Mesodermal cell (in vitro differentiated cells): Measurements from ENCODE around the gene RCAN3.

Source experiments
- H3K27ac ChIP-seq: 2 replicates; pipeline ENCODE4 v1.7.0; 2013; ENCODE audit warnings: mild to moderate bottlenecking, low read depth, low read length, moderate library complexity; ENCODE audit not compliant: severe bottlenecking
- H3K36me3 ChIP-seq: 2 replicates; pipeline ENCODE4 v1.7.1; 2013; ENCODE audit warnings: mild to moderate bottlenecking, low read length, moderate library complexity; ENCODE audit not compliant: control insufficient read depth, insufficient read depth
- H3K4me1 ChIP-seq: one replicate; pipeline ENCODE4 v1.7.1; 2013; ENCODE audit warnings: mild to moderate bottlenecking, low read length; ENCODE audit not compliant: insufficient read depth, control insufficient read depth, poor library complexity, severe bottlenecking
- H3K4me3 ChIP-seq: 2 replicates; pipeline ENCODE4 v1.7.0; 2013; ENCODE audit warnings: low read length, control low read depth, mild to moderate bottlenecking; ENCODE audit not compliant: insufficient read depth, poor library complexity, severe bottlenecking; ENCODE audit errors: extremely low read depth
- H3K9me3 ChIP-seq: 2 replicates; pipeline ENCODE4 v1.7.1; 2013; ENCODE audit warnings: mild to moderate bottlenecking, low read length, moderate library complexity; ENCODE audit not compliant: control insufficient read depth
- WGBS, 2 experiments: methylation state at CpG; one replicate each; pipeline ENCODE4 v1.1.5; 2013; ENCODE audit warnings: missing lambda C conversion rate in 2 of 2; ENCODE audit not compliant: insufficient coverage in 2 of 2; 5-methylcytosine and 5-hydroxymethylcytosine counted together

RCAN3 gene

DNA sequence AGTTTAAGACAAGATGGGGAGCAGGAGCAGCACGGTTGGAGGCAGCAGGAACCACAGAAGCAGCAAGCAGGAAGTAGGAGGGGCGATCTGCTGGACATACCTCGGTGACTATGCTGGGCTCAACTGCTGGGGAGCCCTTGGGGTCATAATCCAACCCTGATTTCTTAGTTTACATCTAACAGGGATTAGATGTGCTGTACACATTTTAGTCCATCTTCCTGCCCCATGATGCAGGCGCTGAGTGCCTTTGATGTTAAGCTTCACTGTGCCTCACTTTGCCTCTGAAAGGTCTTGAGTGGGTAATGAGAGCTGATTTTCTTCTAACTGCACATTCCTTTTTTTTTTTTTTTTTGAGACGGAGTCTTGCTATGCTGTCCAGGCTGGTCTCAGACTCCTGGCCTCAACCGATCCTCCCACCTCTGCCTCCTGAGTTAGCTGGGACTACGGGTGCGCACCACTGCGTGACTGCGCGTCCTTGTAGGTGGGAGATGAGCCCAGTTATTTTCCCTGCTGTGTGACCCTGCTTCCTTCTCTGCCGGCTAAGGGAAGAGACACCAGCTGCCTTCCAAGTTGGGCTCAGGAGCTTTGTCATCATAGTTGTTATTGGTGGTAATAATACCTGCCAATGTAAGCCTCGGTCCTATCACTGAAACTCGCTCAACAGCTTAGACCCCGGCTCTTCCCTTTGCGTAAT, 1.1 kb upstream of the RCAN3 start:
- Histone ChIP-seq H3K4me1 (peaks cover 11% of the 10 kb centered on the region), H3K27ac (no peak overlapping the region), H3K9me3 (no peaks in the 10 kb centered on the region), H3K4me3 (peak overlapping the region; percentile 62), H3K36me3 (no peaks in the 10 kb centered on the region)
- WGBS, 2 experiments = 80 to 81% methylated on average over 10 to 14 of the region's 16 CpGs

DNA sequence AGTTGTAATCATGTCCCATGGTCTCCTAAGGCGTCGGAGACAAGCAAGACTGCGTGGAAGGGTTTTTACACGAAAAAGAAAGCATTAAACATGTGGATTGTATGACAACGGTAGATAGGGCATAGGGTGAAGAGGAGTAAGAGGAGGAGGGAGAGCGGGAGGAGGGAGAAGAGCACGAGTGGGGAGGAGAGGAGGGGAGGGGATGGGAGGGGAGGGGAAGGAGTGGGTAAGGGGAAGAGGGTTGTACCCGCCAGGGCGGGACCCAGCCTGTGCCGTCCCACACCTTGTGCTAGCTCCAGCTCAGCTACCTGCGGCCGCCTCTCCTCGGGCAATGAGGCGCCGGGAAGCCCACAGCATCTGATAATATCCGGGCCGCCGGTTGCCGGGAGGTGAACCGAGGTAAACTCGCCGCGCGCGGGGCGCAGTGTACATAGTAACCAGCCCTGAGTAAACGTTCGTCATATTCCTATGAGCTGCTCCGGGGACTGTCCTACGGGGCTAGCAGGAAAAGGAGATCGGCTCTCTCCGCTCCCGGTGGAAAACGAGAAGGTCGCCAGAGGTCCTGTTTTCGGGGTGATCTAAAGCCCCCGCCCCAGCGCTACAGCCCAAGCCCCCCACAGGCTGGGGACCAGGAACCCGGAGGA, 449 bp upstream of the RCAN3 start:
- Histone ChIP-seq H3K9me3 (no peaks in the 10 kb centered on the region), H3K27ac (no peak overlapping the region), H3K36me3 (no peaks in the 10 kb centered on the region), H3K4me1 (peaks cover 11% of the 10 kb centered on the region), H3K4me3 (peak overlapping the region; percentile 62)
- 9% methylated on average over 29 to 34 of the region's 39 CpGs for WGBS, 2 experiments

DNA sequence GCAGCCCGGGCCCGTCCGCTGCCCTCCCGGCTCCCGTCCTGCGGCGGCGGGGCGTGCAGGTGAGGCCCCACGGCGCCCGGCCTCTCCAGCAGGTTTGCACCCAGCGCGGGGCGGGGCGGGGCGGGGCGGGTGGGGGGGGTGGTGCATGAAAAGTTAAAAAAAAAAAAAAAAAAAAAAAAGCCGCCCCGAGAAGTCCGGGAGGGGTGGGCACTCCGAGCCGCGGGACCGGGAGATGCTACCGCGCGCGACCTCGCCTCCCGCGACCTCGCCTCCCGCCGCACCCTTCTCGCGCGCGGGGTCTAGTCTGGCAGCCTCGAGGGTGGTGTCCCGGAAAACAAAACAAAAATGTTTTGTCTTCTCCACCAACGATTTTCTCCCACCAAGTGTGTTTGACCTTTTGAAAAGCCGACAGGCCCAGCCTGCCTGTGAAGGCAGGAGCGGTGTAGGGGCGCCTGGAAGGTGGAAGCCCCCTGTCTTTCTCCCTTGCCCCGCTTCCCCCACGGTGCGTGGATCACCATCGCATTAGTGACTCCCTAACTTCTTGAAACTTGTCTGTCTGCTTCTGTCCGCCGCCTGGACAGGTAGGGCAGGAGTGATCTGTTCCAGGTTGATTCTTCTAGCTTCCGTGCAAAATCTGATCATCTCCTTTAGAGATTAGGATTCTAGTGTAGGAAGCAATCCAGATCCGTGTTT, 569 bp downstream of the RCAN3 start:
- 4 to 10% methylated on average over 24 to 26 of the region's 53 CpGs for WGBS, 2 experiments
- Histone ChIP-seq H3K36me3 (no peaks in the 10 kb centered on the region), H3K4me1 (peaks cover 11% of the 10 kb centered on the region), H3K9me3 (no peaks in the 10 kb centered on the region), H3K27ac (no peak overlapping the region), H3K4me3 (peak overlapping the region; percentile 62)

DNA sequence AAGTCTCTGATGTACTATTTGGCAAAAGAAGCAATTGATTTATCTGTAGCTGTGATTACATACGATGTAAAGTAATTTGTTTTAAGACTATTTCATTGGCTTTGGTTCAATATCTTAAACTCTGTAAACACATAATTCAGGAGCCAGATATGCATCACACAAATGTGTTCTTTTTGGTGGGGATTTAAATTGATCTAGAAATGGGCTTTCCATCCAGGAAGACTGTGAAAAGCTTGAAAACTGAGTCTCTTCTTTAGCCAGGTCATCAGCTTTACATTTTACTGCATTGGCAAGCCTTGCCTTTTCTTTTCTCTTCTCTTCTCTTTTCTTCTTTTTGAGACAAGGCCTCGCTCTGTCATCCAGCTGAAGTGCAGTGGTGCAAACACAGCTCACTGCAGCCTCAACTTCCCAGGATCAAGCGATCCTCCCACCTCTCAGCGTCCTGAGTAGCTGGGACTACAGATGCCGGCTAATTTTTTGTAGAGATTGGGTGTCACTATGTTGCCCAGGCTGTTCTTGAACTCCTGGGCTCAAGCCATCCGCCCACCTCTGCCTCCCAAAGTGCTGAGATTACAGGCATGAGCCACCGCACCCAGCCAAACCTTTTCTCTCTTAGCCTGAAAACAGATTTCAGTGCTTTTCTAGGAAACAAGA, 1.4 kb downstream of the RCAN3 start:
- peak overlapping the region; percentile 62 for H3K4me3 ChIP-seq
- H3K4me1 ChIP-seq = peaks cover 11% of the 10 kb centered on the region
- 76 to 82% methylated on average over 4 to 5 of the region's 7 CpGs for WGBS, 2 experiments
- H3K9me3 ChIP-seq = no peaks in the 10 kb centered on the region
- H3K36me3 ChIP-seq = no peaks in the 10 kb centered on the region
- H3K27ac ChIP-seq = no peak overlapping the region

DNA sequence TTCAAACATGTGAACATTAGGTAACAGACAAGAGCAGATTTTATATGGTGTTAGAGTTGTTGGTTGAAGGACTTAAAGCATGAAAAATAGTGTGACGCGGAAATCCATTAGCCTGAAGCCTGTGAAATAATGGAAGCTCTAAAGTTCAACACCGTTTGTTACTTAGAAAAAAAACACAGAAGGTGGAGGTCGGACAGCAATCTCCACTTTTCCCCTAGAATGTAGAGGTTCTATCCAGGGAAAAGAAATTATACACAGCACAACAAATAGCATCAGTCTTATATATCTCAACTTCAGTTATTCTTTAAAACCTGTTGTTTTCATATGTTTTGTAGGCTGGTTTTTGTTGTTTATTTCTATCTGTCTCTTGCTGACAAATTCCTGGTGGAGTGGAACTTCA, 1.9 kb downstream of the RCAN3 start:
- H3K27ac ChIP-seq = no peak overlapping the region
- WGBS, 2 experiments = 89 to 100% methylated on average over 2 to 3 of the region's 4 CpGs
- no peaks in the 10 kb centered on the region for H3K9me3 ChIP-seq
- H3K4me3 ChIP-seq = no peak overlapping the region
- peaks cover 11% of the 10 kb centered on the region for H3K4me1 ChIP-seq
- H3K36me3 ChIP-seq = no peaks in the 10 kb centered on the region

DNA sequence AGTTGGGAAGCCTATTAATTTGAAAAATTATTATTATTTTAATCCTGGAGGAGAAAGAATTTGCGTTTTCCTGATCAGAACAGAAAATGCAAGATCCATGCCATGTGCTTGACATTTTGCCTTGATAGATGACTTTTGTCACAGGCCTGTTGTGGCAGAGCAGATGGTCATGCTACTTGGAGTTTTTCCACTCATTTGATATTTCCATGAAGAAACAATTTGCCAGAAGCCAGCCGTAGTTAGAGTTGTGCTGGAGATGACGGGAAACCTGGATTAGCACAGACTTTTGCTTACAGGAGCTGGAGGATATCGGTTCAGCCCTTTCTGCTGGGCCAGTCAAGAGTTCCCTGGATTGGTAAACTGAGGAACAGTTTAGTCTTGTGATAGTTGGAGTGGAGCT, 3.2 kb downstream of the RCAN3 start:
- H3K4me3 ChIP-seq = no peak overlapping the region
- WGBS, 2 experiments = 94 to 100% methylated on average over 3 to 4 of the region's 4 CpGs
- no peak overlapping the region for H3K27ac ChIP-seq
- H3K4me1 ChIP-seq = peaks cover 14% of the 10 kb centered on the region
- no peaks in the 10 kb centered on the region for H3K36me3 ChIP-seq
- H3K9me3 ChIP-seq = no peaks in the 10 kb centered on the region

DNA sequence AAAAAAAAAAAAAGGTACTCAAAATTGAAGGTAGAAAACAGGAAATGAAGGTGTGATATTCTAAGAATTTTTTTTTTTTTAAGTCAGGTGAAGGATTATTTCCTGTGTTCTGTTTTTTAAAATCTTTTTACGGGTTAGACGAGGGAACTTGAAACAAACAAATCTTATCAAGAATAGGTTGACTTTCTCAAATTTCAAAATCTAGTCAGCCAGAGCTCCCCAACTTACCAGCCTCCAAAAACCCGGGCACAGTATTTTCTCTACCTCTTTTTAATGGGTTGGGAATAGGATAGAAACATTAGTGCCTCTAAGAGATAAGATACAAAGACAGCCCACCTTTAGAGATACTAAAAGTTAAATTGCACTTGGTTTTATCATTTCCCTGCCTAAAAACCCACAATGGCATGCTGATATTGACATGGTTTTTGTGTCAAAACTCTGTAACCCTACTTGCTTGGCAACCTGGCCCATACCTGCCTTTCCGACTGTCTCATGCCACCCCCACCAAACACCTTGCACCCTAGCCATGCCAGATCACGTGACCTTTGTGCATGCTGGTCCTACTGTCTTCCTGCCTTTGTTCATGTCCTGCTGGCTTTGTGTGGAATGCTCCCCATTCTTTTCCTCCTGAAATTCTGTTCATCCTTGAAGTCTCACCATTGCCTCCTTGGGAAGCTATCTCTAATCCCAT, 4.2 kb downstream of the RCAN3 start:
- Histone ChIP-seq H3K27ac (no peak overlapping the region), H3K9me3 (no peaks in the 10 kb centered on the region), H3K4me1 (peaks cover 11% of the 10 kb centered on the region), H3K4me3 (no peak overlapping the region), H3K36me3 (no peaks in the 10 kb centered on the region)
- WGBS, 2 experiments = 86 to 87% methylated on average over 2 of the region's 5 CpGs

DNA sequence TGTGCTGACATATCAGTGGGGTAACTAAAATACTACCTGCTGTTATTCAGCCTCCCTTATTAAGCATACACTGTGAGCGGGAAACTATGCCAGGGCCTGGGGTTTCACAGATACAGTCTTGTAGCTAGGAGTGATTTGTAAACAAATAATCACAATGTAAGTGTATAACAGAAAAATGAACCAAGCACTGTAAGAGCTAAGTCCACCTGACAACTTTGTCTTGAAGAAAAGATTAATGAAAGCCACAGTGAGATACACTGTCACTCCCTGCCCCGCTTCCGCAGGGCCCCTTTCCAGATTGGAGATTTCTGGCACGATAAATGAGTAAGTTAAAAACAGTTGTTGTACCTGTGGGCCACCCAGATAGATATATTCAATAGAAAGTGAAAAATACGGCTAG, 4.8 kb downstream of the RCAN3 start:
- Histone ChIP-seq H3K4me1 (peaks cover 11% of the 10 kb centered on the region), H3K9me3 (no peaks in the 10 kb centered on the region), H3K4me3 (no peak overlapping the region), H3K36me3 (no peaks in the 10 kb centered on the region), H3K27ac (no peak overlapping the region)
- WGBS, 2 experiments = 96 to 100% methylated on average over 4 of the region's 5 CpGs

DNA sequence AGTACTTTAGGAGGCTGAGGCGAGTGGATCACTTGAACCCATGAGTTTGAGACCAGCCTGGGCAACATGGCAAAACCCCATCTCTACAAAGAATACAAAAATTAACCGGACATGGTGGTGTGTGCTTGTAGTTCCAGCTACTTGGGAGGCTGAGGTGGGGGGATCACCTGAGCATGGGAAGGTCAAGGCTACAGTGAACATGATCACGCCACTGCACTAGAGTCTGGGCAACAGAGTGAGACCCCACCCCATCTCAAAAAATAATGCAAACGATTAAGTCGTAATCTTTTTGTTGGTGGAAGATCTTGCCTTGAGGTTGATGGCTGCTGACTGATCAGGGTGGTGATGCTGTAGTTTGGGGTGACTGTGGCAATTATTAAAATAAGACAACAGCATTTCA, 6.3 kb downstream of the RCAN3 start:
- WGBS, 2 experiments = 93 to 95% methylated on average over 3 of the region's 5 CpGs

DNA sequence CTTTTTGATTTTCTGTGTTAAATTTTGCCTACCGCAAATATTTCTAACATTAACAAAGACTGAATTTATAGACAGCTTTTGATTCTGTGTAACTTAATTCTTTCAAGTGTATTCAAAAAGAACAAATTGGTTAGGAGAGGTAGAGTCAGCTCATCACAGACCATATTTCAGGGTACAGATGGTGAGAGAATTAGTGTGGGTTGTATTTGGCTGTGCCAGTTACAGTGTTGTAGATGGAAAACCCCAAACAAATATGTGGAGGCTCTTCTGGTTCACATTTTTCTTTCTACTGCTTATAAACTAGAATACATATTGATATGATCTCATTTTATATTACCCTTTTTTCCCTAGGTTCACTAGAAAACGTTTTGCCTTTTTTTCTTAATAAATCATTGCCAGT, 11.1 kb downstream of the RCAN3 start:
- H3K9me3 ChIP-seq = no peaks in the 10 kb centered on the region
- peaks cover 3% of the 10 kb centered on the region for H3K4me1 ChIP-seq
- peaks cover 5% of the 10 kb centered on the region for H3K36me3 ChIP-seq
- H3K4me3 ChIP-seq = no peak overlapping the region
- no CpG with 5 or more reads among the region's 2 CpGs for WGBS, 2 experiments
- H3K27ac ChIP-seq = no peak overlapping the region

More for the DNA sequence above, 6.3 kb downstream of the RCAN3 start:
- Histone ChIP-seq H3K4me1 (peaks cover 10% of the 10 kb centered on the region), H3K36me3 (no peaks in the 10 kb centered on the region), H3K4me3 (no peak overlapping the region), H3K9me3 (no peaks in the 10 kb centered on the region), H3K27ac (no peak overlapping the region)
